Heart right ventricle (tissue), 16 donors: ENCODE measurements around the gene GALNT13. TPM values are rescaled to one million over a fixed set of nuclear protein-coding genes. Genes with fewer than 3 reads are reported as not detected.

Source experiments
- ATAC-seq, 8 donors: fragments of 200-7000 bp; cut with Tn5 transposase; one replicate each; pipeline ENCODE4 v1.9.1; 2020; ENCODE audit warnings: mild to moderate bottlenecking in 8 of 8, moderate library complexity in 8 of 8, moderate number of reproducible peaks in 1 of 8
- DNase-seq, 2 donors: peaks; one replicate each; pipeline ENCODE4 v3.0.0-alpha.2; 2020
- H3K27ac ChIP-seq, 10 donors: fragments of 200-600 bp; sonication (generic) in 2 of 10; one replicate each; pipeline versions ENCODE4 v1.5.0 to v1.8.0; 2020 to 2022; ENCODE audit warnings: mild to moderate bottlenecking in 3 of 10
- H3K27me3 ChIP-seq, 7 donors: fragments of 200-600 bp; one replicate each; pipeline ENCODE4 v1.8.0; 2021 to 2022; ENCODE audit warnings: mild to moderate bottlenecking in 2 of 7
- H3K36me3 ChIP-seq, 9 donors: fragments of 200-600 bp; sonication (generic) in 1 of 9; one replicate each; pipeline versions ENCODE4 v1.5.0 to v1.8.0; 2020 to 2022; ENCODE audit warnings: mild to moderate bottlenecking in 2 of 9
- H3K4me1 ChIP-seq, 9 donors: fragments of 200-600 bp; sonication (generic) in 1 of 9; one replicate each; pipeline versions ENCODE4 v1.5.0 to v1.8.0; 2020 to 2022; ENCODE audit warnings: mild to moderate bottlenecking in 4 of 9
- H3K4me3 ChIP-seq, 10 donors: fragments of 200-600 bp; sonication (generic) in 2 of 10; one replicate each; pipeline versions ENCODE4 v1.5.0 to v1.8.0; 2020 to 2022; ENCODE audit warnings: mild to moderate bottlenecking in 7 of 10, moderate library complexity in 2 of 10
- H3K9me3 ChIP-seq, 11 donors: fragments of 200-600 bp in 10 of 11; sonication (generic) in 2 of 11; one replicate each; pipeline versions ENCODE4 v1.5.0 to v1.8.0; 2013 to 2022; ENCODE audit warnings: mild to moderate bottlenecking in 2 of 11, control low read depth in 1 of 11, moderate library complexity in 1 of 11
- whole genome bisulfite sequencing, 2 donors: extraction: QIAGEN DNeasy Blood & Tissue Kit; methylation state at CpG; one replicate each; pipeline ENCODE4 v1.1.7; 2013; ENCODE audit warnings: inconsistent platforms in 1 of 2; 5-methylcytosine and 5-hydroxymethylcytosine counted together
- intact Hi-C, 10 donors: fragments of 100-400 bp; cut with DNase I; formaldehyde crosslinking; loops; one replicate each; pipeline versions ENCODE4 v1.11.1 to v1.14.2; 2022
- polyA plus RNA-seq, 2 donors: library from polyadenylated mRNA; stranded (reverse); fragments of 200-250 nt; gene quantifications; one replicate each; pipeline ENCODE4 v1.2.3, GENCODE V29; 2013
- total RNA-seq, 10 donors: library from RNA; stranded (reverse); fragmentation: NEBNext Ultra II Directional in 3 of 10; extraction: Animal tissue kit (Norgen Biotek cat#: 25700) in 3 of 10; gene quantifications; one replicate each; pipeline versions ENCODE4 v1.2.1 to v1.2.4, GENCODE V29; 2021 to 2023
- TF ChIP-seq, protein P1 (sequence below), 9 donors: fragments of 200-600 bp; sonication (generic) in 2 of 9; IDR thresholded peaks; one replicate each; pipeline versions ENCODE4 v1.5.0 to v1.8.0; 2021 to 2022; ENCODE audit warnings: antibody characterized with exemption in 9 of 9, mild to moderate bottlenecking in 5 of 9, moderate library complexity in 1 of 9
- donor health status: Arrhythmogenic right ventricular cardiomyopathy.
- donor health status: ischemic (EF 13 %, LVEDD 7.1; RV severe dilation, severe dysfunction).
- donor health status: healthy with polysubstance abuse.
- donor health status: DM: no; HTN: yes; CAD: no.
- donor health status: DM: no; HTN: no; CAD: no.
- donor health status: ischemic (EF 25% LVEDD 6.9; RV normal size, moderate dysfunction).
- donor health status: ischemic (EF 25% LVEDD 5.7; RV mildly dilated, moderate dysfunction).
- donor health status: healthy.
- donor health status: DM: yes; HTN: yes; CAD: no.
- donor health status: Ischemic cardiomyopathy.
- donor health status: ischemic (EF 35%, LVEDD 5.7; RV mildly dilated, moderate dysfunction).
- donor health status: nonischemic (EF 11% LVEDD 7.7; RV severe dilation, severe dysfunction).
- donor health status: DM: yes; HTN: yes; CAD: no.
- donor health status: PGD.
- donor health status: ischemic (EF 29% LVEDD 5.4; RV normal size, mild dysfunction).
- donor health status: nonischemic (EF 23%, LVEDD 6.1; RV moderate dilation, normal function).

GALNT13 gene
- total and polyA plus RNA-seq, 12 donors: 0.01 to 0.30 (median 0.05) TPM; not detected in 9

- TF ChIP-seq, protein P1, sequence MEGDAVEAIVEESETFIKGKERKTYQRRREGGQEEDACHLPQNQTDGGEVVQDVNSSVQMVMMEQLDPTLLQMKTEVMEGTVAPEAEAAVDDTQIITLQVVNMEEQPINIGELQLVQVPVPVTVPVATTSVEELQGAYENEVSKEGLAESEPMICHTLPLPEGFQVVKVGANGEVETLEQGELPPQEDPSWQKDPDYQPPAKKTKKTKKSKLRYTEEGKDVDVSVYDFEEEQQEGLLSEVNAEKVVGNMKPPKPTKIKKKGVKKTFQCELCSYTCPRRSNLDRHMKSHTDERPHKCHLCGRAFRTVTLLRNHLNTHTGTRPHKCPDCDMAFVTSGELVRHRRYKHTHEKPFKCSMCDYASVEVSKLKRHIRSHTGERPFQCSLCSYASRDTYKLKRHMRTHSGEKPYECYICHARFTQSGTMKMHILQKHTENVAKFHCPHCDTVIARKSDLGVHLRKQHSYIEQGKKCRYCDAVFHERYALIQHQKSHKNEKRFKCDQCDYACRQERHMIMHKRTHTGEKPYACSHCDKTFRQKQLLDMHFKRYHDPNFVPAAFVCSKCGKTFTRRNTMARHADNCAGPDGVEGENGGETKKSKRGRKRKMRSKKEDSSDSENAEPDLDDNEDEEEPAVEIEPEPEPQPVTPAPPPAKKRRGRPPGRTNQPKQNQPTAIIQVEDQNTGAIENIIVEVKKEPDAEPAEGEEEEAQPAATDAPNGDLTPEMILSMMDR (IDR thresholded peaks at IDR 0.05): no peak
Observed at GRCh38 chr2:153917570-153917969, 45.8 kb downstream of the GALNT13 start.

GRCh38 chr2:153935511-153935910, 63.8 kb downstream of the GALNT13 start:
- ATAC-seq (no peak), DNase-seq (no peak)
- TF ChIP-seq, protein P1 (IDR thresholded peaks at IDR 0.05): no peak
- intact Hi-C loops: no loop called here
- no peaks in the 10 kb centered on the region for H3K36me3 ChIP-seq
- H3K4me3 ChIP-seq: no peak overlapping the region
- H3K9me3 ChIP-seq: peaks cover 0 to 27% (median 0%) of the 10 kb centered on the region in 11 donors
- H3K27ac ChIP-seq: no peak overlapping the region
- H3K4me1 ChIP-seq: no peaks in the 10 kb centered on the region
- H3K27me3 ChIP-seq: no peaks in the 10 kb centered on the region

More at GRCh38 chr2:153917570-153917969, 45.8 kb downstream of the GALNT13 start:
- Histone ChIP-seq H3K27me3 (no peaks in the 10 kb centered on the region), H3K27ac (no peak overlapping the region), H3K4me1 (no peaks in the 10 kb centered on the region), H3K4me3 (no peak overlapping the region), H3K36me3 (no peaks in the 10 kb centered on the region), H3K9me3 (peaks cover 0 to 16% (median 0%) of the 10 kb centered on the region in 11 donors)
- DNase-seq: no peak
- intact Hi-C loops: no loop called here
- no peak for ATAC-seq

- WGBS, 2 donors: 57 to 69% methylated on average over 3 of the region's 3 CpGs
- ATAC-seq: no peak
- Histone ChIP-seq H3K36me3 (no peaks in the 10 kb centered on the region), H3K27ac (no peak overlapping the region), H3K4me1 (no peaks in the 10 kb centered on the region), H3K27me3 (no peaks in the 10 kb centered on the region), H3K4me3 (no peak overlapping the region), H3K9me3 (peaks cover 0 to 28% (median 0%) of the 10 kb centered on the region in 11 donors)
- intact Hi-C loops: no loop called here
- TF ChIP-seq, protein P1 (IDR thresholded peaks at IDR 0.05): no peak
- DNase-seq: no peak
Observed at GRCh38 chr2:153939124-153939796, 67.5 kb downstream of the GALNT13 start.

GRCh38 chr2:153940511-153940910, 68.8 kb downstream of the GALNT13 start:
- no peaks in the 10 kb centered on the region for H3K4me1 ChIP-seq
- DNase-seq: no peak
- no peaks in the 10 kb centered on the region for H3K36me3 ChIP-seq
- peaks cover 0 to 17% (median 0%) of the 10 kb centered on the region in 11 donors for H3K9me3 ChIP-seq
- H3K27ac ChIP-seq: no peak overlapping the region
- intact Hi-C loops: no loop called here
- WGBS, 2 donors: 41% methylated on average over 3 of the region's 3 CpGs
- no peaks in the 10 kb centered on the region for H3K27me3 ChIP-seq
- ATAC-seq: no peak
- TF ChIP-seq, protein P1 (IDR thresholded peaks at IDR 0.05): no peak
- H3K4me3 ChIP-seq: no peak overlapping the region
